Brain microvascular endothelial cell (primary cell): Measurements from ENCODE around the gene WWOX.

Source experiments
- DNase-seq: peaks from one replicate; pipeline ENCODE4 v3.0.0-alpha.2; 2020
- H3K27ac ChIP-seq: fragments of 250-450 bp; sonication (Bioruptor Pico); 2 replicates; pipeline ENCODE4 v1.5.1; 2020; ENCODE audit warnings: mild to moderate bottlenecking, moderate library complexity
- H3K27me3 ChIP-seq: fragments of 250-450 bp; sonication (Bioruptor Pico); replicated peaks from 2 replicates; pipeline ENCODE4 v1.5.1; 2020; ENCODE audit warnings: mild to moderate bottlenecking
- H3K36me3 ChIP-seq: fragments of 250-450 bp; sonication (Bioruptor Pico); replicated peaks from 2 replicates; pipeline ENCODE4 v1.5.1; 2020; ENCODE audit warnings: mild to moderate bottlenecking
- H3K4me3 ChIP-seq: 2 replicates; pipeline ENCODE4 v1.5.1; 2011; ENCODE audit warnings: low read depth, mild to moderate bottlenecking, control low read depth, low read length, moderate library complexity
- CTCF ChIP-seq: IDR thresholded peaks from 2 replicates; pipeline ENCODE4 v1.5.1; 2011; ENCODE audit warnings: low read depth, mild to moderate bottlenecking, moderate library complexity, low read length, control low read depth, inconsistent platforms; ENCODE audit errors: missing control alignments
- in situ Hi-C: cut with HindIII; loops from 2 replicates; pipeline ENCODE4 v1.10.0; 2017; ENCODE audit warnings: low sequenced_read_pairs, low pct_ligation_motif_present

WWOX gene

GRCh38 chr16:78465730-78466129, 366.3 kb downstream of the WWOX start:
- no peak overlapping the region for H3K4me3 ChIP-seq
- H3K27me3 ChIP-seq: no peaks in the 10 kb centered on the region
- no peak overlapping the region for H3K27ac ChIP-seq
- no peak for DNase-seq
- in situ Hi-C loops: no loop called here
- H3K36me3 ChIP-seq: no peaks in the 10 kb centered on the region
- no peak for TF ChIP-seq CTCF

DNA sequence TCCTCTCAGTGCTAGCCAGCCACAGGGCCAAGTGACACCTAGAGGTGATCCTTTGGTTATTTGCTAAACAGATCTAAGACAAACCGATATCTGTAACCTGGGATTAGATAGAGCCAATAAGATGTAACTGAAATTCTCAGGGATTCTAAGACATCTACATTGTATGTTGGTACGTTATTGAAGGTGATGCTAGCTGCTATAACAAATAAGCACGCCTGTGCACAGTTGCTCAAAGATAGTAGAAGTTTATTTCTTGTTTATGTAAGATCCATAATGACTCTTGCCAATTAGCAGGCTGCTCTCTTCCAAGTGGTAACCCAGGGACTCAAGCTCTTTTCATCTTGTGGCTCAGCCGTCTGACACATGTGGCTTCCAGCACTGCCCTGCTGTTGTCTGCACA, 370.3 kb downstream of the WWOX start:
- H3K27me3 ChIP-seq: no peaks in the 10 kb centered on the region
- no peak overlapping the region for H3K4me3 ChIP-seq
- H3K27ac ChIP-seq: no peak overlapping the region
- H3K36me3 ChIP-seq: no peaks in the 10 kb centered on the region
- no peak for DNase-seq
- in situ Hi-C loops: no loop called here
- TF ChIP-seq CTCF: no peak

DNA sequence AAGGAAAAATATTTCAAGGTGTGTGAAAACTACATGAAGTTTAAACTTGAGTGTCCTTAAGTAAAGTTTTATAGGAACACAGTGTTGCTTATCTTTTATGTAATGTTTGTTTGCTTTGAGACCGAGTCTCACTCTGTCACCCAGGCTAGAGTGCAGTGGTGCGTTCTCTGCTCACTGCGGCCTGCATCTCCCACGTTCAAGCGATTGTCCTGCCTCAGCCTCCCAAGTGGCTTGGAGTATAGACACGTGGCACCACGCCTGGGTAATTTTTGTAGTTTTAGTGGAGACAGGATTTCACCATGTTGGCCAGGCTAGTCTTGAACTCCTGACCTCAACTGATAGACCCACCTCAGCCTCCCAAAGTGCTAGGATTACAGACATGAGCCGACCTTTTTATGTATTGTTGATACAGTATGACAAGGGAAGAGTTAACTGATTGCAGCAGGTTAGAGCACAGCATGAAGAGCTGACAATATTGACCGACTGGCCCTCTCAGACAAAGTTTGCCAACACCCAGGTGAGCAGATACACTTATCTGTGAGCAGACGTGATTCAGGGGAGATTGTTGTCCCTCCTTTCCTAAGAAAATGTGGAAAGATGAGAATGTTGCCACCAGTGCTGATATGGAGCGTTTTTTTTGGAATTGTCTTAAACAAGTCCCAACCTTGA, 373.7 kb downstream of the WWOX start:
- in situ Hi-C loops: no loop called here

GRCh38 chr16:78474762-78475161, 375.3 kb downstream of the WWOX start:
- DNase-seq: no peak
- TF ChIP-seq CTCF: no peak
- Histone ChIP-seq H3K4me3 (no peak overlapping the region), H3K27me3 (no peaks in the 10 kb centered on the region), H3K27ac (no peak overlapping the region), H3K36me3 (no peaks in the 10 kb centered on the region)
- in situ Hi-C loops: no loop called here

More for the DNA sequence above, 373.7 kb downstream of the WWOX start:
- no peak overlapping the region for H3K4me3 ChIP-seq
- no peak overlapping the region for H3K27ac ChIP-seq
- no peak for DNase-seq
- no peaks in the 10 kb centered on the region for H3K27me3 ChIP-seq
- no peak for TF ChIP-seq CTCF
- no peaks in the 10 kb centered on the region for H3K36me3 ChIP-seq

- Histone ChIP-seq H3K4me3 (no peak overlapping the region), H3K27me3 (no peaks in the 10 kb centered on the region)
Measured at GRCh38 chr16:78476615-78477014, 377.2 kb downstream of the WWOX start.

More at GRCh38 chr16:78476615-78477014, 377.2 kb downstream of the WWOX start:
- Histone ChIP-seq H3K36me3 (no peaks in the 10 kb centered on the region), H3K27ac (no peak overlapping the region)
- DNase-seq: no peak
- TF ChIP-seq CTCF: no peak
- in situ Hi-C loops: no loop called here
